Fibroblast of mammary gland (primary cell): ENCODE results near the gene PRKG1.

Experiments used
- DNase-seq: peaks from one replicate; pipeline ENCODE4 v3.0.0-alpha.2; 2010; ENCODE audit warnings: low read depth
- H3K4me3 ChIP-seq: 2 replicates; pipeline ENCODE4 v1.5.1; 2011; ENCODE audit warnings: low read depth, mild to moderate bottlenecking, low read length, moderate library complexity; ENCODE audit not compliant: control insufficient read depth
- CTCF ChIP-seq: conservative IDR thresholded peaks from 2 replicates; pipeline ENCODE4 v1.5.1; 2011; ENCODE audit warnings: low read depth, low read length, inconsistent platforms; ENCODE audit not compliant: control insufficient read depth, insufficient read depth

PRKG1 gene

GRCh38 chr10:51907361-51907760, 833.1 kb downstream of the PRKG1 start:
- DNase-seq, result no peak
- no peak for TF ChIP-seq CTCF
- no peak overlapping the region for H3K4me3 ChIP-seq

DNA sequence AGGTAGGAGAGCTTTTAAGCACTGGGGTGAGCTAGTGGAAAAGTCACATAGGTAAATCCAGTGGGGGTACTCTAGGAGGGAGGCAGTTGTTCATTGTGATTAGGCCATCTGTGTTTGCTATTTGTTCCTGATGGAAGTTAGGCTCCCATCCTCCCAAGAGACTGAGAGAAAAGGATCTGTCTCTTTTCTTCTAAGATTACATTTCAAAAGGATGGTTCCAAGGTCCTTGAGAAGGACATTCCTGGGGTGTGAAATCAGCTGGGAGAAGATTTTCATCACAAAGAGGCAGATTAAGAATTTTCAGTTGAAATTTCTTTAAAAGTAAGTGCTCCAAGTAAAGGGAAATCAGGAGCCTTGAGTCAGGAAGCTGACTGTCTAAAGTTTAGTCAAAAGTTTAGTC, 835.9 kb downstream of the PRKG1 start:
- no peak for TF ChIP-seq CTCF
- H3K4me3 ChIP-seq, result no peak overlapping the region
- no peak for DNase-seq

DNA sequence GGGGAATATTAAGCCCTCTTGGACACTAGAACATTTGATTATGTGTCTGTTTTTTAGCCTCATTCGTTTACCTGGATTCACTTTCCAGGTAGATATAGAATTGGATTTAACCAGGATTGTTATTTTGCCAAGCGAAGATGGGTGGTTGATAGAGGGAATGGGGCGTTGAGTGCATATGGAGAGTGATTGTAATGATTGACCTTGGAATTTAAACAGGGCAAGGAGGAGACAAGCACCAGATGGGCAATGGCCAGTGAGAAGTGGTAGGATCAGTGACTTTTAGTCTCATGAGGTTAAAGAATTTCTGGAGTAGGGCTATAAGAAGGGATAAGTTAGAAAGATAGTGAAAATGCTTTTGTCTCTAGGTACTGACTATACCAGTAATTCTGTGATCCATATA, 836.3 kb downstream of the PRKG1 start:
- H3K4me3 ChIP-seq, result no peak overlapping the region
- no peak for TF ChIP-seq CTCF
- DNase-seq, result no peak

DNA sequence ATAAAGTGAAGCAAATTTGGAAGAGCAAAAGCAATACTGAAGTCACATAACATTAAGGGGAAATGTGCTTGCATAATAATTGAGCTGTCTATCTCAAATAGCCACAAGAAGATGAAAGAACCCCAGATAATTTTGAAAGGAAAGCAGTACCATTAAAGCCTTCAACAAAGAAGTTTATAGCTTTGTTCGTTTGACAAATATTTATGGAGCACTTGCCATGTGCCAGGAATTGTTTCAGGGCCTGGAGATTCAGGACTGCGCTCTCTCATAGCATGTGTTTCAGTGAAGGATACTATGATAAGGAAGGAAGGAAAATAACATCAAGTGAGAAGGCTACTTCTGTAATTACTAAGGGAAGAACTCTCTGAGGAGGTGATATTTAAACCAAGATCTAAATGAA, 837.4 kb downstream of the PRKG1 start:
- no peak for DNase-seq
- no peak for TF ChIP-seq CTCF
- H3K4me3 ChIP-seq, result no peak overlapping the region

- no peak overlapping the region for H3K4me3 ChIP-seq
- peak; percentile 43 for DNase-seq
- TF ChIP-seq CTCF, result no peak
These were observed 840.8 kb downstream of the PRKG1 start for GRCh38 chr10:51915031-51915542.

DNA sequence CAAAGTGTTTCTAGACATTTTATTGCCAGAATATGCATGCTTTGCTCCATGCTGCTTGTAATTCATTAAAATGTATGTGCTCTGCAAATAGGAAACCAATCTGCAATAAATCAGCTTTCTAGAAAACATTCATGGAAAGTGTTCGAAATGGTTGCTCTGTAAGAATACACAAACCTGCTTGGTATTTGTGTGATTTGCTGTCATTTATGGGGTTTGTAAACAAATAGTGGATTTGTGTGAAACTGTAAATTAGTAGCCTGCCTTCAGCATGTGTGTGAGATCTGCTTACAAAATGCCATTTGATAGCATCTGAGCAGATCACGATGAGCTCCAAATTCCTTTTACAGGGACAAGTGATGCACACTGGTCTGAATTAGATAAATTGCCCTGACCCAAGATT, 844.2 kb downstream of the PRKG1 start:
- DNase-seq, result no peak
- H3K4me3 ChIP-seq, result no peak overlapping the region
- TF ChIP-seq CTCF, result no peak

DNA sequence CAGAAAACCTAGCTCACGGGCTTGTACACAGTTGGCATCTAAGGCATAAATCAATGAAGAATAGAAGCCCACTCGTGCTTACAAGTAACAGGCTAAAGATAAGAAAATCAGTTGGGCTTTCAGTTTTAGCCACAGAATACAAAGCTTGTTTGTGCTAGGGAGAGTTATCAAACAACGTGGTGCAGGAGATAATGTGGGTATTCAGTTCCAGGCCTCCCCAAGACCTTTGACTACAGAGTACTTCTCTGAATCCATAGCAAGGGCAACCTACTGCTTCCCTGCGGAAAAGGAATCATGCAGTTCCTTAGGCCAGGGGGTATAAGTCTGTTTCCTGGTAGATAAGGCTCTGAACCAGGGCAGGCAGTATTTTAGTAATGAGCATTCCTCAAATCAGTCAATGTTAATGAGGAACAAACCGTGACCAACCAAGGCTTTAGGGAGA, 844.6 kb downstream of the PRKG1 start:
- no peak overlapping the region for H3K4me3 ChIP-seq
- no peak for TF ChIP-seq CTCF
- no peak for DNase-seq
